DMS114 treated with DMSO at 0.1 percent for 48 hours (cell line): Measurements from ENCODE around the gene FAM118A.
"Not testable (repeated sequence)": the region's sequence is repeated elsewhere in the genome, so short reads cannot be mapped to it uniquely, and the experiment has no call there.

Source experiments
- DNase-seq: peaks from one replicate; lab custom pipeline; 2025; ENCODE audit not compliant: unreplicated experiment; lab: John Stamatoyannopoulos, UW

Gene FAM118A

DNA sequence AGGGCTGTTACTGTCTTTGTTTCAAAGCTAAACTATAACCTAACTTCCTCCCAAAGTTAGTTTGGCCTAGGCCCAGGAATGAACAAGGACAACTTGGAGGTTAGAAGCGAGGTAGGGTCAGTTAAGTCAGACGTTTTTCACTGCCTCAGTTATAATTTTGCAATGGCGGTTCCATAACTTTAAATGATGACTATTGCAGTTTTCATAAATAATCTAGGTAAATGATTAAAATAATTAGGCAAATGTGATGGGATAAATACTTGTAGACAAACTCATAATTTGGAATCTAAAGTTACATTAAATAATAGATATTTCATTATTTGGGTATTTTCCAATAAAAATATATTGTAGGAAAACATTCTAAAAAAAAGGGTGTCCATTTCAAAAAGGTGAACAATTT is 63.9 kb downstream of the FAM118A start:
- not testable (repeated sequence) for DNase-seq

DNA sequence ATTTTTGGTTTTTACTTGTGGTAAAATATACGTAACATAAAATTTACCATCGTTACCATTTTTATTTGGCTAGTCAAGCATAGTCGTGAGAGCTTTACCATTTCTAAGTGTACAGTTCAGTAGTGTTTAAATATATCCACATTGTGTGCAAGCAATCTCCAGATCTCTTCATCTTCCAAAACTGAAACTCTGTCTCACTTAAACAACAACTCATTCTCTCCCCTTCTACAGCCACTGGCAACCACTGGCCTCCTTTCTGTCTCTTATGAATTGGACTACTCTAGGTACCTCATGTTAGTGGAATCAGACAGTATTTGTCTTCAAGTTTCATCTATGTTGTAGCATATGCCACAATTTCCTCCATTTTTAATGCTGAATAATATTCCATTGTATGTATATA is 66.3 kb downstream of the FAM118A start:
- no peak for DNase-seq

GRCh38 chr22:45376703-45377102 is 67.0 kb downstream of the FAM118A start:
- no peak for DNase-seq

GRCh38 chr22:45381348-45381747 is 71.6 kb downstream of the FAM118A start:
- DNase-seq, result no peak

GRCh38 chr22:45389546-45389945 is 79.8 kb downstream of the FAM118A start:
- no peak for DNase-seq
